H9 (cell line): Measurements from ENCODE around the gene CD81. TPM values are rescaled to one million over a fixed set of nuclear protein-coding genes. Genes with fewer than 3 reads are reported as not detected.

ENCODE experiments used
- DNase-seq: peaks from one replicate; pipeline ENCODE4 v3.0.0-alpha.2; 2017
- H2AFZ ChIP-seq: one replicate; pipeline ENCODE4 v1.6.1; 2013; ENCODE audit warnings: mild to moderate bottlenecking, low read length, control low read depth, moderate library complexity
- H2AK5ac ChIP-seq: 2 replicates; pipeline ENCODE4 v1.6.1; 2013; ENCODE audit warnings: low read length, control low read depth, mixed read lengths; ENCODE audit not compliant: insufficient read length
- H2BK120ac ChIP-seq: one replicate; pipeline ENCODE4 v1.6.1; 2013; ENCODE audit warnings: low read depth, mild to moderate bottlenecking, low read length, control low read depth, inconsistent platforms; ENCODE audit not compliant: poor library complexity, severe bottlenecking
- H2BK12ac ChIP-seq: 2 replicates; pipeline ENCODE4 v1.6.1; 2013; ENCODE audit warnings: low read length, control low read depth, mixed read lengths, low read depth; ENCODE audit not compliant: insufficient read length
- H2BK15ac ChIP-seq: 2 replicates; pipeline ENCODE4 v1.6.1; 2013; ENCODE audit warnings: low read depth, low read length, control low read depth
- H2BK20ac ChIP-seq: one replicate; pipeline ENCODE4 v1.6.1; 2013; ENCODE audit warnings: low read depth, mild to moderate bottlenecking, low read length, control low read depth, inconsistent platforms; ENCODE audit not compliant: poor library complexity, severe bottlenecking
- H2BK5ac ChIP-seq: 2 replicates; pipeline ENCODE4 v1.6.1; 2013; ENCODE audit warnings: low read length, control low read depth, mixed read lengths; ENCODE audit not compliant: insufficient read length
- H3K14ac ChIP-seq: 2 replicates; pipeline ENCODE4 v1.6.1; 2013; ENCODE audit warnings: low read length, control low read depth; ENCODE audit not compliant: insufficient read depth
- H3K18ac ChIP-seq: 2 replicates; pipeline ENCODE4 v1.6.1; 2013; ENCODE audit warnings: low read depth, mild to moderate bottlenecking, mixed read lengths, low read length, control low read depth; ENCODE audit not compliant: insufficient read length
- H3K23ac ChIP-seq: 2 replicates; pipeline ENCODE4 v1.6.1; 2013; ENCODE audit warnings: low read length, control low read depth, mixed read lengths, low read depth; ENCODE audit not compliant: insufficient read length
- H3K23me2 ChIP-seq: 2 replicates; pipeline ENCODE4 v1.6.1; 2013; ENCODE audit warnings: low read depth, mild to moderate bottlenecking, mixed read lengths, low read length, control low read depth; ENCODE audit not compliant: insufficient read length, poor library complexity, severe bottlenecking
- H3K27ac ChIP-seq: 2 replicates; pipeline ENCODE4 v1.5.1; 2013; ENCODE audit warnings: low read length, control low read depth, mixed read lengths, low read depth; ENCODE audit not compliant: insufficient read length
- H3K27me3 ChIP-seq: 2 replicates; pipeline ENCODE4 v1.6.1; 2013; ENCODE audit warnings: low read length, control low read depth, inconsistent platforms; ENCODE audit not compliant: insufficient read depth
- H3K4ac ChIP-seq: 2 replicates; pipeline ENCODE4 v1.6.1; 2013; ENCODE audit warnings: low read depth, mild to moderate bottlenecking, control low read depth, inconsistent platforms, low read length, moderate library complexity
- H3K4me1 ChIP-seq: 2 replicates; pipeline ENCODE4 v1.6.1; 2013; ENCODE audit warnings: low read length, control low read depth, inconsistent platforms; ENCODE audit not compliant: insufficient read depth
- H3K4me2 ChIP-seq: 2 replicates; pipeline ENCODE4 v1.6.1; 2013; ENCODE audit warnings: low read length, control low read depth, mixed read lengths; ENCODE audit not compliant: insufficient read length, insufficient read depth
- H3K56ac ChIP-seq: 2 replicates; pipeline ENCODE4 v1.6.1; 2013; ENCODE audit warnings: low read depth, mild to moderate bottlenecking, mixed read lengths, low read length, control low read depth; ENCODE audit not compliant: insufficient read length
- H3K79me1 ChIP-seq: 2 replicates; pipeline ENCODE4 v1.6.1; 2013; ENCODE audit warnings: low read depth, mild to moderate bottlenecking, moderate library complexity, low read length, control low read depth, inconsistent platforms; ENCODE audit not compliant: insufficient read depth, poor library complexity, severe bottlenecking
- H3K79me2 ChIP-seq: 2 replicates; pipeline ENCODE4 v1.6.1; 2013; ENCODE audit warnings: low read length, control low read depth, inconsistent platforms; ENCODE audit not compliant: insufficient read depth
- H3K9ac ChIP-seq: 2 replicates; pipeline ENCODE4 v1.6.1; 2013; ENCODE audit warnings: low read length, control low read depth, mixed read lengths; ENCODE audit not compliant: insufficient read length; ENCODE audit errors: extremely low read depth
- H3K9me3 ChIP-seq: one replicate; pipeline ENCODE4 v1.6.1; 2013; ENCODE audit warnings: low read depth, low read length, inconsistent platforms; ENCODE audit not compliant: control insufficient read depth
- H3T11ph ChIP-seq: one replicate; pipeline ENCODE4 v1.6.1; 2013; ENCODE audit warnings: mild to moderate bottlenecking, low read length, control low read depth, inconsistent platforms
- H4K20me1 ChIP-seq: one replicate; pipeline ENCODE4 v1.6.1; 2013; ENCODE audit not compliant: control insufficient read depth, insufficient read length, insufficient read depth
- H4K5ac ChIP-seq: 2 replicates; pipeline ENCODE4 v1.6.1; 2013; ENCODE audit warnings: low read depth, mild to moderate bottlenecking, mixed read lengths, low read length, control low read depth; ENCODE audit not compliant: insufficient read length
- H4K8ac ChIP-seq: replicated peaks from 2 replicates; pipeline ENCODE4 v1.6.1; 2013; ENCODE audit warnings: low read length, control low read depth, mixed read lengths, low read depth; ENCODE audit not compliant: insufficient read length
- H4K91ac ChIP-seq: 2 replicates; pipeline ENCODE4 v1.6.1; 2013; ENCODE audit warnings: low read depth, mild to moderate bottlenecking, moderate library complexity, mixed read lengths, low read length, control low read depth; ENCODE audit not compliant: insufficient read length
- H3K27ac Mint-ChIP-seq, 3 experiments: 2 replicates in 2 of 3; 3 replicates in 1 of 3; pipeline ENCODE4 v1.8.0; 2020 to 2021; ENCODE audit warnings: mixed read lengths in 3 of 3, mild to moderate bottlenecking in 1 of 3, moderate library complexity in 1 of 3
- H3K27me3 Mint-ChIP-seq: 2 replicates; pipeline ENCODE4 v1.8.0; 2021; ENCODE audit warnings: low read depth, mild to moderate bottlenecking, moderate library complexity, mixed read lengths
- H3K36me3 Mint-ChIP-seq, 3 experiments: 2 replicates in 2 of 3; 3 replicates in 1 of 3; pipeline ENCODE4 v1.8.0; 2020 to 2021; ENCODE audit warnings: low read depth in 3 of 3, mixed read lengths in 3 of 3; ENCODE audit not compliant: insufficient read depth in 1 of 3
- H3K4me1 Mint-ChIP-seq, 2 experiments: 2 replicates each; pipeline ENCODE4 v1.8.0; 2020; ENCODE audit warnings: mixed read lengths in 2 of 2
- H3K4me3 Mint-ChIP-seq, 2 experiments: 2 replicates in 1 of 2; 3 replicates in 1 of 2; pipeline ENCODE4 v1.8.0; 2020 to 2021; ENCODE audit warnings: mild to moderate bottlenecking in 2 of 2, mixed read lengths in 2 of 2, moderate library complexity in 1 of 2
- H3K9me3 Mint-ChIP-seq, 2 experiments: 2 replicates in 1 of 2; 3 replicates in 1 of 2; pipeline ENCODE4 v1.8.0; 2020; ENCODE audit warnings: mild to moderate bottlenecking in 2 of 2, mixed read lengths in 2 of 2, moderate library complexity in 1 of 2
- WGBS: extraction: QIAGEN DNeasy Blood & Tissue Kit; methylation state at CpG from one replicate; pipeline ENCODE4 v1.1.7; 2013; ENCODE audit warnings: missing lambda C conversion rate, low lambda C conversion rate, mixed read lengths; ENCODE audit not compliant: insufficient read length; ENCODE audit errors: extremely low coverage; 5-methylcytosine and 5-hydroxymethylcytosine counted together
- total RNA-seq: library from RNA; stranded (reverse); gene quantifications from 2 replicates; pipeline ENCODE4 v1.2.1, GENCODE V29; 2021
- TF ChIP-seq, protein P1 (sequence below): fragments of 200-600 bp; sonication (generic); conservative IDR thresholded peaks from 3 replicates; pipeline ENCODE4 v1.8.0; 2021; ENCODE audit warnings: antibody characterized with exemption, mild to moderate bottlenecking

Gene CD81
- total RNA-seq, 1 experiment from 2014 or later = 246 TPM

DNA sequence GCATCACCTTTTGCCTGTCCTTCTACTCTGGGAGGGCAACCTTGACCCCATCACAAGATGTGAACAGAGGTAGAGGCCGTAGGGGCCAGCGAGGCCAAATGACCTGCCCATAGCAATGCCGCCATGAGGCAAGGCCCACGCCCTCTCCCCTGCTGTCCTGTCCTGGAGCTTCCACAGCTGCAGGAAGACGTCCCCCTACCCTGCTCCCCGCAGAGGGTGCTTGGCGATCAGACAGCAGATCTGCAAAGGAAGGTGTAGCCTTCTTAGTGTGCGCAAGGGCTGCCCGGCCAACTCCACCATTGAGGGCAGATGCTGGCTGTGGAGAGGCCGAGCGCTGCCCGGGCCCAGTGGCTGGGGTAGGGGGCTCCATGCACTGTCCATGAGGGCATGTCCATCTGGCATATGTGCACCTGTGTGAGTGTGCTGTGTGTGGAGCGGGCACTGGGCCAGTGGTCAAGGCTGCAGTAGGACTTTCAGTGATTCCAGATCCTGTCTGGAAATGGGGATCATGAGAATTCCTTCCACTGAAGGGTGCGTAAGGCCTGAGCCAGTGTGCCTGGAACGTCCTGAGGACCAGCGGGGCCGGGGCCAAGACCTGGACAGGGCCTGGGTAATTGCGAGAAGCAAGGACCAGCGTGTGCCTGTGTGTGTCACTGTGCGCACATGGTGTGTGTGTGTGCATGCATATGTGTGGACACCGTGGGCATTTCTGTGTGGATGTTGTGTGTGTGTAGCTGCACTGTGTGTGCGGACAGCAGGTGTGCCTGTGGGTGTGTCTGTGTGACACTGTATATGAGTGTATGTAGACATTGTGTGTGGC is 56.2 kb downstream of the CD81 start:
- no peaks in the 10 kb centered on the region for H3K4me1 ChIP-seq
- DNase-seq = no peak
- H3K56ac ChIP-seq = no peak overlapping the region
- H2AK5ac ChIP-seq = no peak overlapping the region
- no peak overlapping the region for H4K91ac ChIP-seq
- no peak overlapping the region for H2BK15ac ChIP-seq
- H2BK5ac ChIP-seq = no peak overlapping the region
- no peak overlapping the region for H2BK12ac ChIP-seq
- TF ChIP-seq, protein P1, sequence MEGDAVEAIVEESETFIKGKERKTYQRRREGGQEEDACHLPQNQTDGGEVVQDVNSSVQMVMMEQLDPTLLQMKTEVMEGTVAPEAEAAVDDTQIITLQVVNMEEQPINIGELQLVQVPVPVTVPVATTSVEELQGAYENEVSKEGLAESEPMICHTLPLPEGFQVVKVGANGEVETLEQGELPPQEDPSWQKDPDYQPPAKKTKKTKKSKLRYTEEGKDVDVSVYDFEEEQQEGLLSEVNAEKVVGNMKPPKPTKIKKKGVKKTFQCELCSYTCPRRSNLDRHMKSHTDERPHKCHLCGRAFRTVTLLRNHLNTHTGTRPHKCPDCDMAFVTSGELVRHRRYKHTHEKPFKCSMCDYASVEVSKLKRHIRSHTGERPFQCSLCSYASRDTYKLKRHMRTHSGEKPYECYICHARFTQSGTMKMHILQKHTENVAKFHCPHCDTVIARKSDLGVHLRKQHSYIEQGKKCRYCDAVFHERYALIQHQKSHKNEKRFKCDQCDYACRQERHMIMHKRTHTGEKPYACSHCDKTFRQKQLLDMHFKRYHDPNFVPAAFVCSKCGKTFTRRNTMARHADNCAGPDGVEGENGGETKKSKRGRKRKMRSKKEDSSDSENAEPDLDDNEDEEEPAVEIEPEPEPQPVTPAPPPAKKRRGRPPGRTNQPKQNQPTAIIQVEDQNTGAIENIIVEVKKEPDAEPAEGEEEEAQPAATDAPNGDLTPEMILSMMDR = no peak
- H3K14ac ChIP-seq = no peak overlapping the region
- no peaks in the 10 kb centered on the region; the same call in 1 of the 2 replicates for H3K27me3 ChIP-seq
- H3T11ph ChIP-seq = no peak overlapping the region
- no peak overlapping the region for H3K23ac ChIP-seq
- no peaks in the 10 kb centered on the region for H3K23me2 ChIP-seq
- no peaks in the 10 kb centered on the region for H3K79me1 ChIP-seq
- H3K79me2 ChIP-seq = no peaks in the 10 kb centered on the region
- H3K9me3 ChIP-seq = no peaks in the 10 kb centered on the region
- H4K8ac ChIP-seq = no peak overlapping the region
- no peak overlapping the region for H3K4ac ChIP-seq
- no peak overlapping the region for H2BK20ac ChIP-seq
- no CpG with 5 or more reads among the region's 22 CpGs for WGBS
- Mint-ChIP-seq H3K4me3 (no peak overlapping the region), H3K27ac (no peak overlapping the region), H3K4me1 (no peaks in the 10 kb centered on the region), H3K9me3 (no peaks in the 10 kb centered on the region; a peak in 1 of 5 replicates), H3K36me3 (no peaks in the 10 kb centered on the region), H3K27me3 (peaks cover 30% of the 10 kb centered on the region)
- no peak overlapping the region for H3K9ac ChIP-seq
- no peak overlapping the region for H3K4me2 ChIP-seq
- no peak overlapping the region for H3K18ac ChIP-seq
- no peak overlapping the region for H2BK120ac ChIP-seq
- no peak overlapping the region for H3K27ac ChIP-seq
- no peaks in the 10 kb centered on the region for H4K20me1 ChIP-seq
- H2AFZ ChIP-seq = no peak overlapping the region
- H4K5ac ChIP-seq = no peak overlapping the region
